WERI-Rb-1 (cell line): ENCODE results near the gene CDK17.

Experiments used
- DNase-seq: peaks from one replicate; pipeline ENCODE4 v3.0.0-alpha.2; 2020
- H3K27ac ChIP-seq: fragments of 250-450 bp; sonication (Bioruptor Pico); 2 replicates; pipeline ENCODE4 v1.5.1; 2020; ENCODE audit warnings: mild to moderate bottlenecking, moderate library complexity
- H3K27me3 ChIP-seq: fragments of 250-450 bp; sonication (Bioruptor Pico); 2 replicates; pipeline ENCODE4 v1.5.1; 2021; ENCODE audit warnings: mild to moderate bottlenecking, low read depth, moderate library complexity; ENCODE audit not compliant: insufficient read depth, severe bottlenecking
- H3K36me3 ChIP-seq: fragments of 250-450 bp; sonication (Bioruptor Pico); 2 replicates; pipeline ENCODE4 v1.5.1; 2020; ENCODE audit warnings: mild to moderate bottlenecking, moderate library complexity
- H3K4me3 ChIP-seq: 2 replicates; pipeline ENCODE4 v1.5.1; 2011; ENCODE audit warnings: low read depth, mild to moderate bottlenecking, control low read depth, low read length
- H3K9me3 ChIP-seq: fragments of 250-450 bp; sonication (Bioruptor Pico); 2 replicates; pipeline ENCODE4 v1.5.1; 2021; ENCODE audit warnings: mild to moderate bottlenecking, moderate library complexity; ENCODE audit not compliant: severe bottlenecking
- TF ChIP-seq, protein P1 (sequence below): IDR thresholded peaks from 2 replicates; pipeline ENCODE4 v1.5.1; 2011; ENCODE audit warnings: low read depth, mild to moderate bottlenecking, control low read depth, inconsistent platforms, low read length

CDK17 gene

DNA sequence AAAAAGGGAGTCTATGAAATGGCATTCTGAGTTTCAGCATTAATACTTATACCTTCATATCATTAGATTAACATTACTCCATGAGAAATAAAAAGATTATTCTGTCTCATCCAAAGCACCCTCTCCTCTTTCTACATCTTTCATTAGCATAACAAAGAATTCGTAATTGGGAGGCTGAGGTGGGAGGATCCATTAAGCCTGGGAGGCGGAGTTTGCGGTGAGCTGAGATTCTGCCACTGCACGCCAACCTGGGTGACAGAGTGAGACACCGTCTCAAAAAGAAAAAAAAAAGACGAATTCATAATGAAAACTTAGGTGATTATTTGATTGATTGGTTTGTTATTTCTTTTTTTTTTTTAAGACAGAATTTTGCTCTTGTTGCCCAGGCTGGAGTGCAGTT is 1.8 kb upstream of the CDK17 start:
- no peak overlapping the region for H3K27ac ChIP-seq
- no peaks in the 10 kb centered on the region for H3K9me3 ChIP-seq
- DNase-seq, result no peak
- no peak overlapping the region for H3K4me3 ChIP-seq
- H3K27me3 ChIP-seq, result no peaks in the 10 kb centered on the region
- TF ChIP-seq, protein P1, sequence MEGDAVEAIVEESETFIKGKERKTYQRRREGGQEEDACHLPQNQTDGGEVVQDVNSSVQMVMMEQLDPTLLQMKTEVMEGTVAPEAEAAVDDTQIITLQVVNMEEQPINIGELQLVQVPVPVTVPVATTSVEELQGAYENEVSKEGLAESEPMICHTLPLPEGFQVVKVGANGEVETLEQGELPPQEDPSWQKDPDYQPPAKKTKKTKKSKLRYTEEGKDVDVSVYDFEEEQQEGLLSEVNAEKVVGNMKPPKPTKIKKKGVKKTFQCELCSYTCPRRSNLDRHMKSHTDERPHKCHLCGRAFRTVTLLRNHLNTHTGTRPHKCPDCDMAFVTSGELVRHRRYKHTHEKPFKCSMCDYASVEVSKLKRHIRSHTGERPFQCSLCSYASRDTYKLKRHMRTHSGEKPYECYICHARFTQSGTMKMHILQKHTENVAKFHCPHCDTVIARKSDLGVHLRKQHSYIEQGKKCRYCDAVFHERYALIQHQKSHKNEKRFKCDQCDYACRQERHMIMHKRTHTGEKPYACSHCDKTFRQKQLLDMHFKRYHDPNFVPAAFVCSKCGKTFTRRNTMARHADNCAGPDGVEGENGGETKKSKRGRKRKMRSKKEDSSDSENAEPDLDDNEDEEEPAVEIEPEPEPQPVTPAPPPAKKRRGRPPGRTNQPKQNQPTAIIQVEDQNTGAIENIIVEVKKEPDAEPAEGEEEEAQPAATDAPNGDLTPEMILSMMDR, result no peak
- peaks cover 5% of the 10 kb centered on the region; the same call in 1 of the 2 replicates for H3K36me3 ChIP-seq

DNA sequence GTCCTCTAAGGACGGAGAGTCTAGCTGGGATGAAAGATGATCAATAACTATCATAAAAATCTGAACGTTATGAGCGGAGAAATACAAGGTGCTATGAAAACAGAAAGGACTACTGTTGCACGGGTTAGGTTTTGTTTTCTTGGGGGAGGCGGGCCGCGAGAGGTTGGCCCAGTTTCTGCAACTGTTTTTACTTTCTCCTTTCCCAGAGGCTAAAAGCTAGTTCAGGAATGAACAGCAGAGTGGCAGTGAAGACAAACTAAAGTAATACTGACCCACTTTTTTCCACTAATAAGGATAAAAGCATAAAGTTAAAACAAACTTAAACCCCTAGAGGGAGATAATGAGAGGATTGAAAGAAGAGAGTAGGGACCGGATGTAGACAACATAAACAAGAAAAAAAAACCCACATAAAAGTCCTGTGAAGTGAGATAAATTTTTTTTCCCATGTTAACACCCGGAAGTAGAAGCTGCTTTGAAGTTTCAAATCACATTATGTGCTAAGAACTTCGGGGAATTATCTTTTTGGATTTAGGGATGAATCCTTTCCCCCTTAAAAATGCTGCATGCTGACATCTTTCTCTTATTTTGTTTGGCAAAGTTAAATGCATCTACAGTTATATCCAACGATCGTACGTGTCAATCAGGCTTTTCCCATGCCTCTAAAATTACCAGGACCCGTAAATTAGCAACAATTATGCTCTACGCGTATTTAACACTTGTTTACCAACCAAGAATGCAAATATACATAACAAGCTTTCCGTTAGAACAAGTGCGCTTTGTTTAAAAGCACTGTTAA is 1.0 kb upstream of the CDK17 start:
- peak overlapping the region; percentile 46; the same call in 1 of the 2 replicates for H3K27ac ChIP-seq
- no peak for DNase-seq
- no peaks in the 10 kb centered on the region for H3K27me3 ChIP-seq
- H3K4me3 ChIP-seq, result peak overlapping the region; percentile 65
- peaks cover 5% of the 10 kb centered on the region; the same call in 1 of the 2 replicates for H3K36me3 ChIP-seq
- TF ChIP-seq, protein P1, result no peak
- H3K9me3 ChIP-seq, result no peaks in the 10 kb centered on the region

DNA sequence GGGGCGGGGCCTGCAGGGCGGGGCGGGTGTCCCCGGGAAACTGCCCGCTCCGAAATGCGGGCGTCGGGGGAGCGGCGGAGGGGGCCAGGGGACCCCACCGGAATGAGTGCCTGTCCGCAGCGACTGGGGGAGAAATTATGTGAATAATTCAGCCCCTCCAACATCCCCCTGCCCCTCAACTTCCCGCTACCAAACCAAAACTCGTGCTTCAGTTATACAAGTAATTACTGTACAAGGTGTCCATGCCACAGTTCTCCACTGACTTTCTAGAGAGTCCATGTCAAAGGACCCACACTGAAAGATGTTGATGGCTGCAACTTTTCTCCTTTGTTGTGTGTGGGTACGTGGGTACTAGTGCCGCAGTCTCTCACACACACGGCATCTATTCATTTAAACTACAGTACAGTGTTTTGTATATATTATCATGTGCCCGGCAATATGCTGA is 414 bp upstream of the CDK17 start:
- peaks cover 5% of the 10 kb centered on the region; the same call in 1 of the 2 replicates for H3K36me3 ChIP-seq
- TF ChIP-seq, protein P1, result no peak
- peak overlapping the region; percentile 65 for H3K4me3 ChIP-seq
- peak overlapping the region; percentile 46; the same call in 1 of the 2 replicates for H3K27ac ChIP-seq
- no peaks in the 10 kb centered on the region for H3K27me3 ChIP-seq
- no peaks in the 10 kb centered on the region for H3K9me3 ChIP-seq
- DNase-seq, result no peak

DNA sequence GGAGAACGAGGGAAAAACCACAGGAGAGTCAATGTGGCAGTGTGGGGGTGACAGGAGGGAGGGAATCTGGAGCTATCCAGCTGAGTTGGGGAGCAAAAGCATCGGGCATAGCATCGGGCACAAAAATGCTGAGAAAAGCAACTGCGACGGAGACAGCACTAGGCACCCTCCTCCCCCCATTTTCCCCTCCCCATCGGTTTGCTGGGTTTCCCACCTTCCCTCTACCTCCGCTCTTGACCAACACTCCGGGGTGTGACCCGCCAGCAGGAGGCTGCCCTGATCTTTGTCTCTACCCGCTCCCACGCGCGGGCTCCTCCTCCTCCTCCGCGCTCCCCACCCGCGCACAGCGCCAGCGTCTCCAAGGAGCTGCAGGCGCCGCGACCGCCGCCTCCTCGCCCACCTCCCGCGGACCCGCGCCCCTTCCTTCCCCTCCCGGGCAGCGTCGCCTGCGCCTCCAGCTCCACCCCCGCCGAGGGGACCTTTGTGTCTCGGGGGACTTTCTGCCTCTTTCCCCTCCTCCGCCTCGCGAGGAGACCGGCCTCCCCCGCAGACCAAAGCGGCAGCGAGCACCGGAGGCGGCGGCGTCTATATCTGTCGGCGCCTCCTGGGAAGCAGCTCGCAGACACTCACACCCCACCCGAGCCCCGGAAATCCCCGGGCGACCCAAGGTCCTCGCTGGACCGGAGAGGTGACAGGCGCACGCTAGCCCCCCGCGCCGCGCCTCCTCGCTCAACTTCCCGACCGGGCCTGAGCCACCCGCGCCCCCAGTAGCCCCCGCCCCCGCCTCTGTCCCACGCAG is 920 bp downstream of the CDK17 start:
- H3K36me3 ChIP-seq, result peaks cover 5% of the 10 kb centered on the region; the same call in 1 of the 2 replicates
- DNase-seq, result peak; percentile 74
- H3K27ac ChIP-seq, result peak overlapping the region; percentile 95
- H3K9me3 ChIP-seq, result no peaks in the 10 kb centered on the region
- H3K27me3 ChIP-seq, result no peaks in the 10 kb centered on the region
- H3K4me3 ChIP-seq, result peak overlapping the region; percentile 69
- TF ChIP-seq, protein P1, result peak; percentile 25; the same call in 1 of the 2 replicates

DNA sequence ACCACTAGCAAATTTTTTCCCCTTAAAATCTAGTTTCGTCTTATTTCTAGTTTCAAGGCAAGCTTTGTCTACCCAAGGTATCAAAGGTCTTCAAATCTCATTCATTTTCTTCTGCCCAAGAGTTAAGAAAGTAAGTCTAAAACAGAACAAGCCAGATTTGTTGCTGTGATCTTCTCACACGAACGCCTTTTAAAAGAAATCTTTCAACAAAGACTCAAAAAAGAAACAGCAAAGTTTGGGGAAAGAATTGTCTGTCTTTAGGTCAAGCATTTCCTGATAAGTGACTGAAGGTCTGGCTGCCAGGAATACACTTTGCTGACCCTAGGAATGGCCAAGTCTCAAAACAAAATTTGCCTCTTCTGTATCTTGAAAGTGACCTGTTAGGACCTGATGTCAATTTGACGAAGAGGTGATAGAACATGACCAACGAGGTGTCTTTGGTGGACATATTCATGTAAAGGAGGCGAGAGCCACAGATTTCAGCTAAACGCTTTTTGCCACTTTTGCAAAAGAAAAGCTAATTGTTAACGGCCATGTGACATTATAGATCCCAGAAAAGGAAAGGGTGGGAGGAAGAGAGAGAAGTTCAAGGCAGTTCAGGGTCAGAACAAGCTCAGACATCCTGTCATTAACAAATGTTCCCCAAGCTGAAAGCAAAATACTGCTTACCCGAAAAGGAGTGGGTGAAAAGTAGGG is 1.7 kb downstream of the CDK17 start:
- H3K36me3 ChIP-seq, result peaks cover 5% of the 10 kb centered on the region; the same call in 1 of the 2 replicates
- TF ChIP-seq, protein P1, result no peak
- H3K9me3 ChIP-seq, result no peaks in the 10 kb centered on the region
- no peak for DNase-seq
- H3K27me3 ChIP-seq, result no peaks in the 10 kb centered on the region
- H3K4me3 ChIP-seq, result peak overlapping the region; percentile 69
- H3K27ac ChIP-seq, result peak overlapping the region; percentile 95
